Measurements from ENCODE around the gene TRIB2. TPM values are rescaled to one million over a fixed set of nuclear protein-coding genes. Genes with fewer than 3 reads are reported as not detected.

Gene TRIB2
- total RNA-seq, 1 donor = 28.9 TPM

- TF ChIP-seq CTCF (IDR thresholded peaks at IDR 0.05; ENCODE audit: insufficient read depth, low read depth, low read length) = no peak
- peak; percentile 80 for DNase-seq (ENCODE audit: low read depth)
- H3K4me3 ChIP-seq (ENCODE audit: low read depth, low read length) = no peak overlapping the region
These were observed 21.2 kb downstream of the TRIB2 start for GRCh38 chr2:12737738-12738485.

GRCh38 chr2:12739721-12740254 is 23.1 kb downstream of the TRIB2 start:
- H3K4me3 ChIP-seq (ENCODE audit: low read depth, low read length) = no peak overlapping the region
- no peak for TF ChIP-seq CTCF (IDR thresholded peaks at IDR 0.05; ENCODE audit: insufficient read depth, low read depth, low read length)
- DNase-seq (ENCODE audit: low read depth) = no peak

GRCh38 chr2:12741380-12741779 is 24.6 kb downstream of the TRIB2 start:
- TF ChIP-seq CTCF (IDR thresholded peaks at IDR 0.05; ENCODE audit: insufficient read depth, low read depth, low read length) = no peak
- peak; percentile 38 for DNase-seq (ENCODE audit: low read depth)
- no peak overlapping the region for H3K4me3 ChIP-seq (ENCODE audit: low read depth, low read length)

GRCh38 chr2:12742891-12743290 is 26.2 kb downstream of the TRIB2 start:
- no peak for TF ChIP-seq CTCF (IDR thresholded peaks at IDR 0.05; ENCODE audit: insufficient read depth, low read depth, low read length)
- peak; percentile 95 for DNase-seq (ENCODE audit: low read depth)
- H3K4me3 ChIP-seq (ENCODE audit: low read depth, low read length) = no peak overlapping the region

GRCh38 chr2:12750166-12750905 is 33.6 kb downstream of the TRIB2 start:
- no peak for DNase-seq (ENCODE audit: low read depth)
- no peak overlapping the region for H3K4me3 ChIP-seq (ENCODE audit: low read depth, low read length)
- no peak for TF ChIP-seq CTCF (IDR thresholded peaks at IDR 0.05; ENCODE audit: insufficient read depth, low read depth, low read length)

GRCh38 chr2:12754643-12755042 is 37.9 kb downstream of the TRIB2 start:
- no peak overlapping the region for H3K4me3 ChIP-seq (ENCODE audit: low read depth, low read length)
- no peak for DNase-seq (ENCODE audit: low read depth)
- TF ChIP-seq CTCF (IDR thresholded peaks at IDR 0.05; ENCODE audit: insufficient read depth, low read depth, low read length) = no peak
